SH-SY5Y (cell line): ENCODE measurements around the gene KRT7.

Source experiments
- GATA2 ChIP-seq: IDR thresholded peaks from 2 replicates; pipeline ENCODE4 v1.6.1; 2011; ENCODE audit warnings: mild to moderate bottlenecking, low read depth, low read length
- GATA3 ChIP-seq: IDR thresholded peaks from 2 replicates; pipeline ENCODE4 v1.6.1; 2011; ENCODE audit warnings: low read depth, mild to moderate bottlenecking, low read length, moderate library complexity

DNA sequence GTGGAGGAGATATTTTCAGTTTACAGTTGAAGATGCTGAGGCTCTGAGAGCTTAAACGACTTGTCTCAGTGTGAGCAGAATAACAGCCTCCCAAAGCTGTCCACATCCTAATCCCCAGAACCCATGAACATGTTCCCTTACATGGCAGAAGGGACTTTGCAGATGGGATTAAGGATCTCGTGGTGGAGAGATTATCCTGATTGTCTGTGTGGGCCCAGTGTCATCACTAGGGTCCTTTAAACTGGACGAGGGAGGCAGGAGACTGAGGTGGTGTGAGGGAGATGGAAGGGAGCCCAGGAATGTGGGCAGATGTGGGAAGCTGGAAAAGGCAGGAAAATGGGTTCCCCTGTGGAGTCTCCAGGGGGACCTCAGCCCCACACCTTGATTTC is 31.6 kb upstream of the KRT7 start:
- TF ChIP-seq GATA2 = no peak
- no peak for TF ChIP-seq GATA3
